Measurements from ENCODE around the gene P2RX2. TPM values are rescaled to one million over a fixed set of nuclear protein-coding genes. Genes with fewer than 3 reads are reported as not detected.
A peak's percentile ranks its signal among the peaks of the same experiment; 100 is the strongest.

The P2RX2 gene
- total RNA-seq, 1 donor from 2014 or later, result not detected

GRCh38 chr12:132668191-132669088 is 49.9 kb downstream of the P2RX2 start:
- peaks cover 2% of the 10 kb centered on the region for H3K27me3 Mint-ChIP-seq (ENCODE audit: low read depth, unreplicated experiment)
- H3K9me3 Mint-ChIP-seq (ENCODE audit: unreplicated experiment), result peaks cover 2% of the 10 kb centered on the region
- no peaks in the 10 kb centered on the region for H3K27me3 ChIP-seq (ENCODE audit: insufficient read depth, low read length)
- H3K4me2 ChIP-seq (ENCODE audit: low read length), result no peak overlapping the region
- peak overlapping the region; percentile 58 for H3K27ac Mint-ChIP-seq (ENCODE audit: unreplicated experiment)
- FAIRE-seq, result no peak
- H3K79me2 ChIP-seq (ENCODE audit: insufficient read depth, low read length), result no peaks in the 10 kb centered on the region
- H3K4me3 ChIP-seq (ENCODE audit: insufficient read depth, low read depth, low read length), result no peak overlapping the region
- no peak overlapping the region for H3K9ac ChIP-seq (ENCODE audit: low read length)
- H3K9me3 ChIP-seq (ENCODE audit: insufficient read depth, low read depth, low read length), result no peaks in the 10 kb centered on the region
- no peaks in the 10 kb centered on the region for H4K20me1 ChIP-seq (ENCODE audit: insufficient read depth, low read length)
- no peak overlapping the region for H3K4me3 Mint-ChIP-seq (ENCODE audit: unreplicated experiment)
- H3K4me1 ChIP-seq (ENCODE audit: insufficient read depth, low read length), result no peaks in the 10 kb centered on the region
- H3K36me3 ChIP-seq (ENCODE audit: insufficient read depth, low read length), result peaks cover 15% of the 10 kb centered on the region
- TF ChIP-seq CTCF (IDR thresholded peaks at IDR 0.05; ENCODE audit: insufficient read depth, low read depth, low read length) (no peak), EZH2 (IDR thresholded peaks at IDR 0.05; ENCODE audit: insufficient read depth, low read length) (no peak)
- H3K27ac ChIP-seq (ENCODE audit: low read depth, low read length), result no peak overlapping the region
- no peak for DNase-seq (ENCODE audit: low read depth)
- peaks cover 22% of the 10 kb centered on the region for H3K36me3 Mint-ChIP-seq (ENCODE audit: low read depth, unreplicated experiment)
- no peaks in the 10 kb centered on the region for H3K4me1 Mint-ChIP-seq (ENCODE audit: low read depth, unreplicated experiment)
- H2AFZ ChIP-seq (ENCODE audit: low read depth, low read length), result no peak overlapping the region

- Histone ChIP-seq H3K79me2 (ENCODE audit: insufficient read depth, low read length) (no peaks in the 10 kb centered on the region), H3K4me3 (ENCODE audit: insufficient read depth, low read depth, low read length) (no peak overlapping the region), H2AFZ (ENCODE audit: low read depth, low read length) (no peak overlapping the region), H3K9ac (ENCODE audit: low read length) (no peak overlapping the region), H3K9me3 (ENCODE audit: insufficient read depth, low read depth, low read length) (no peaks in the 10 kb centered on the region), H4K20me1 (ENCODE audit: insufficient read depth, low read length) (no peaks in the 10 kb centered on the region), H3K4me1 (ENCODE audit: insufficient read depth, low read length) (no peaks in the 10 kb centered on the region), H3K27ac (ENCODE audit: low read depth, low read length) (no peak overlapping the region), H3K27me3 (ENCODE audit: insufficient read depth, low read length) (no peaks in the 10 kb centered on the region), H3K36me3 (ENCODE audit: insufficient read depth, low read length) (peaks cover 17% of the 10 kb centered on the region), H3K4me2 (ENCODE audit: low read length) (no peak overlapping the region)
- TF ChIP-seq EZH2 (IDR thresholded peaks at IDR 0.05; ENCODE audit: insufficient read depth, low read length) (no peak), CTCF (IDR thresholded peaks at IDR 0.05; ENCODE audit: insufficient read depth, low read depth, low read length) (no peak)
- no peak for FAIRE-seq
- H3K4me3 Mint-ChIP-seq (ENCODE audit: unreplicated experiment), result no peak overlapping the region
- DNase-seq (ENCODE audit: low read depth), result no peak
- H3K27ac Mint-ChIP-seq (ENCODE audit: unreplicated experiment), result no peak overlapping the region
- H3K27me3 Mint-ChIP-seq (ENCODE audit: low read depth, unreplicated experiment), result peaks cover 2% of the 10 kb centered on the region
- no peaks in the 10 kb centered on the region for H3K4me1 Mint-ChIP-seq (ENCODE audit: low read depth, unreplicated experiment)
- H3K9me3 Mint-ChIP-seq (ENCODE audit: unreplicated experiment), result peaks cover 2% of the 10 kb centered on the region
- H3K36me3 Mint-ChIP-seq (ENCODE audit: low read depth, unreplicated experiment), result peaks cover 27% of the 10 kb centered on the region
Measured at GRCh38 chr12:132669166-132669879, 50.7 kb downstream of the P2RX2 start.

Small RNAs within 50 kb of the gene (microRNA-seq; reads per million reads assigned to microRNA genes)
- gene MIR6763, result 3.3 reads per million, percentile 9 among the genes with 10 or more reads in this experiment

Other genes starting within 250 kb of the P2RX2 start
- 36.6 and 43.8 TPM in 2 replicates for gene FBRSL1, start 128.6 kb upstream of the P2RX2 start, total RNA-seq
- not detected in 2 replicates for gene LRCOL1, start 8.2 kb upstream of the P2RX2 start, total RNA-seq
- gene POLE, start 68.6 kb downstream of the P2RX2 start, total RNA-seq, result 11.9 and 15.4 TPM in 2 replicates
- gene PXMP2, start 68.8 kb downstream of the P2RX2 start, total RNA-seq, result 8.1 and 9.0 TPM in 2 replicates
- 33.3 and 43.4 TPM in 2 replicates for gene PGAM5, start 92.1 kb downstream of the P2RX2 start, total RNA-seq
- gene ANKLE2, start 143.1 kb downstream of the P2RX2 start, total RNA-seq, result 123 and 140 TPM in 2 replicates
- gene GOLGA3, start 210.1 kb downstream of the P2RX2 start, total RNA-seq, result 86.7 and 97.8 TPM in 2 replicates

All from astrocyte (in vitro differentiated cells and primary cell).